ENCODE results near the gene DRGX. TPM values are rescaled to one million over a fixed set of nuclear protein-coding genes. Genes with fewer than 3 reads are reported as not detected.

The DRGX gene
- total and polyA plus RNA-seq, 10 of the 15 experiments (the other 5 are each of a cell fraction or from before 2014, with no cell fraction given), result not detected

- H3K27me3 ChIP-seq (replicated peaks in 1 of 2; ENCODE audit: control insufficient read depth in 2 of 2, insufficient read depth in 2 of 2, low read length in 1 of 2), result no peaks in the 10 kb centered on the region
- no peaks in the 10 kb centered on the region for H4K20me1 ChIP-seq (ENCODE audit: control insufficient read depth, insufficient read depth)
- intact Hi-C loops (cut with micrococcal nuclease; ENCODE audit: unreplicated experiment), result loop anchor here (2.0 to 5.0 kb wide), 2 partner anchors 60 to 172 kb away; no protein-coding TSS in a partner anchor
- peak; percentile 80 for FAIRE-seq
- H3K9me3 ChIP-seq (replicated peaks; ENCODE audit: control insufficient read depth, insufficient read depth, low read length), result no peaks in the 10 kb centered on the region
- POLR2A ChIA-PET, result no interaction called here
- no peaks in the 10 kb centered on the region for H3K79me2 ChIP-seq (ENCODE audit: control insufficient read depth, insufficient read depth, low read length)
- H3K4me1 ChIP-seq (ENCODE audit: control insufficient read depth, insufficient read depth, low read length), result peaks cover 16% of the 10 kb centered on the region
- in situ Hi-C loops (cut with MboI), result no loop called here
- SMC1A ChIA-PET (ENCODE audit: uncharacterized antibody, unreplicated experiment), result interaction anchor here (0.8 to 1.8 kb wide), 5 partner anchors 10 to 183 kb away, joined by 3 to 8 read pairs (median 3); partner anchors contain the start of gene TMEM273
- H3K4me3 ChIP-seq, result no peak overlapping the region
- 16% methylated on average over 10 of the region's 10 CpGs for WGBS (ENCODE audit: insufficient coverage, insufficient replicate concordance, low lambda C conversion rate, missing lambda C conversion rate)
- no peak overlapping the region for H3K9ac ChIP-seq (ENCODE audit: control insufficient read depth, insufficient read depth, low read length)
- ATAC-seq, result peak; percentile 96
- H3K36me3 ChIP-seq (ENCODE audit: control insufficient read depth in 2 of 2, insufficient read depth in 2 of 2, low read length in 1 of 2), result no peaks in the 10 kb centered on the region
- no TSS peak for BruUV-seq (replicated peaks)
- peak; percentile 69 for DNase-seq (ENCODE audit: low read depth, low spot score)
- CTCF ChIA-PET, result interaction anchor here (0.5 to 2.0 kb wide), 4 partner anchors 24 to 707 kb away, joined by 3 to 6 read pairs (median 4); no protein-coding TSS in a partner anchor
- H3K27ac ChIP-seq (ENCODE audit: control insufficient read depth, insufficient read depth), result no peak overlapping the region; the same call in 1 of the 2 replicates
- RAD21 ChIA-PET (ENCODE audit: unreplicated experiment), result interaction anchor here (1.0 to 1.4 kb wide), 2 partner anchors 38 to 235 kb away, joined by 3 read pairs; no protein-coding TSS in a partner anchor
- no peak overlapping the region for H2AFZ ChIP-seq (ENCODE audit: control insufficient read depth, low read depth, low read length)
- peak overlapping the region; percentile 70; the same call in 1 of the 2 replicates for H3K4me2 ChIP-seq (ENCODE audit: control insufficient read depth, insufficient read depth)
- TF ChIP-seq, protein P1, sequence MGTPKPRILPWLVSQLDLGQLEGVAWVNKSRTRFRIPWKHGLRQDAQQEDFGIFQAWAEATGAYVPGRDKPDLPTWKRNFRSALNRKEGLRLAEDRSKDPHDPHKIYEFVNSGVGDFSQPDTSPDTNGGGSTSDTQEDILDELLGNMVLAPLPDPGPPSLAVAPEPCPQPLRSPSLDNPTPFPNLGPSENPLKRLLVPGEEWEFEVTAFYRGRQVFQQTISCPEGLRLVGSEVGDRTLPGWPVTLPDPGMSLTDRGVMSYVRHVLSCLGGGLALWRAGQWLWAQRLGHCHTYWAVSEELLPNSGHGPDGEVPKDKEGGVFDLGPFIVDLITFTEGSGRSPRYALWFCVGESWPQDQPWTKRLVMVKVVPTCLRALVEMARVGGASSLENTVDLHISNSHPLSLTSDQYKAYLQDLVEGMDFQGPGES (IDR thresholded peaks at IDR 0.05), result no peak
- TF ChIP-seq PBX3 (IDR thresholded peaks at IDR 0.05; ENCODE audit: insufficient replicate concordance, low read depth, low read length) (no peak), ATF2 (IDR thresholded peaks at IDR 0.05; ENCODE audit: low read length) (peak; percentile 58), ZNF217 (IDR thresholded peaks at IDR 0.05) (peak; percentile 60; the same call in 1 of the 2 replicates), RAD21 (IDR thresholded peaks at IDR 0.05; ENCODE audit: insufficient read depth, low read depth, low read length) (no peak), TCF7 (IDR thresholded peaks at IDR 0.05; ENCODE audit: borderline replicate concordance) (no peak), ZNF24 (IDR thresholded peaks at IDR 0.05) (peak; percentile 95), HDAC6 (IDR thresholded peaks at IDR 0.05; ENCODE audit: unreplicated experiment) (no peak), NFYA (IDR thresholded peaks at IDR 0.05; ENCODE audit: borderline replicate concordance, low read depth, low read length) (no peak), POLR2A (IDR thresholded peaks at IDR 0.05; ENCODE audit: low read depth, low read length) (no peak), NR2C2 (IDR thresholded peaks at IDR 0.05; ENCODE audit: borderline replicate concordance, control insufficient read depth, insufficient read length, low read depth) (no peak), ZBED1 (IDR thresholded peaks at IDR 0.05; ENCODE audit: borderline replicate concordance) (no peak), MTA2 (IDR thresholded peaks at IDR 0.05; ENCODE audit: low read depth) (peak; percentile 85; the same call in 1 of the 2 replicates), NR2C1 (IDR thresholded peaks at IDR 0.05) (no peak), JUND (IDR thresholded peaks at IDR 0.05; ENCODE audit: low read depth, low read length) (no peak), SMAD1 (IDR thresholded peaks at IDR 0.05; ENCODE audit: low read depth, partially characterized antibody) (no peak), TCF3 (IDR thresholded peaks at IDR 0.05; ENCODE audit: borderline replicate concordance, insufficient read depth, low read depth, low read length) (no peak)
- TF ChIP-seq, protein P2, sequence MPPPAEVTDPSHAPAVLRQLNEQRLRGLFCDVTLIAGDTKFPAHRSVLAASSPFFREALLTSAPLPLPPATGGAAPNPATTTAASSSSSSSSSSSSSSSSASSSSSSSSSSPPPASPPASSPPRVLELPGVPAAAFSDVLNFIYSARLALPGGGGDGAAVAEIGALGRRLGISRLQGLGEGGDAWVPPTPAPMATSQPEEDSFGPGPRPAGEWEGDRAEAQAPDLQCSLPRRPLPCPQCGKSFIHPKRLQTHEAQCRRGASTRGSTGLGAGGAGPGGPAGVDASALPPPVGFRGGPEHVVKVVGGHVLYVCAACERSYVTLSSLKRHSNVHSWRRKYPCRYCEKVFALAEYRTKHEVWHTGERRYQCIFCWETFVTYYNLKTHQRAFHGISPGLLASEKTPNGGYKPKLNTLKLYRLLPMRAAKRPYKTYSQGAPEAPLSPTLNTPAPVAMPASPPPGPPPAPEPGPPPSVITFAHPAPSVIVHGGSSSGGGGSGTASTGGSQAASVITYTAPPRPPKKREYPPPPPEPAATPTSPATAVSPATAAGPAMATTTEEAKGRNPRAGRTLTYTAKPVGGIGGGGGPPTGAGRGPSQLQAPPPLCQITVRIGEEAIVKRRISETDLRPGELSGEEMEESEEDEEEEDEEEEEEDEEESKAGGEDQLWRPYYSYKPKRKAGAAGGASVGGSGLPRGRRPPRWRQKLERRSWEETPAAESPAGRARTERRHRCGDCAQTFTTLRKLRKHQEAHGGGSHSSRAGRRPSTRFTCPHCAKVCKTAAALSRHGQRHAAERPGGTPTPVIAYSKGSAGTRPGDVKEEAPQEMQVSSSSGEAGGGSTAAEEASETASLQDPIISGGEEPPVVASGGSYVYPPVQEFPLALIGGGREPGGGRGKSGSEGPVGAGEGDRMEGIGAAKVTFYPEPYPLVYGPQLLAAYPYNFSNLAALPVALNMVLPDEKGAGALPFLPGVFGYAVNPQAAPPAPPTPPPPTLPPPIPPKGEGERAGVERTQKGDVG (CRISPR knock-in tag; IDR thresholded peaks at IDR 0.05), result no peak
Observed at GRCh38 chr10:49362596-49363260, 33.2 kb downstream of the DRGX start.

All from GM12878 (cell line).